Spleen (tissue), 7 donors: Measurements from ENCODE around the gene VPS39.

Experiments
- CTCF ChIP-seq, 11 experiments: fragments of 200-600 bp in 7 of 11; fragments of 450-650 bp in 4 of 11; sonication (generic) in 4 of 11; IDR thresholded peaks in 8 of 11; conservative IDR thresholded peaks in 3 of 11; 1 replicate in 7 of 11; 2 replicates in 4 of 11; pipeline versions ENCODE4 v1.4.0 to v1.8.0; 2016 to 2021; ENCODE audit warnings: antibody characterized with exemption in 11 of 11, inconsistent platforms in 4 of 11, mild to moderate bottlenecking in 1 of 11
- POLR2A ChIP-seq, 3 donors: fragments of 450-650 bp; IDR thresholded peaks; one replicate each; pipeline ENCODE4 v1.5.1; 2017; ENCODE audit warnings: antibody characterized with exemption in 3 of 3, mild to moderate bottlenecking in 1 of 3
- donor health status: DM: no; HTN: no; CAD: no; lungs with moderate emphysema.
- donor health status: DM: no; HTN: no; CAD: no.
- donor health status: DM: no; HTN: no; CAD: no.

GRCh38 chr15:42172475-42172874 lies 35.6 kb downstream of the VPS39 start:
- TF ChIP-seq CTCF (IDR thresholded peaks at IDR 0.05 in 8 of 11, conservative IDR thresholded peaks at IDR 0.05 in 3 of 11) (no peak), POLR2A (IDR thresholded peaks at IDR 0.05) (no peak)
